Cerebellar cortex (tissue), 1 donor: ENCODE measurements around the gene WNT2B.
"Not testable (repeated sequence)": the region's sequence is repeated elsewhere in the genome, so short reads cannot be mapped to it uniquely, and the experiment has no call there.

ENCODE experiments used
- DNase-seq: peaks from one replicate; pipeline ENCODE4 v3.0.0-alpha.2; 2015; ENCODE audit warnings: low spot score

The WNT2B gene

GRCh38 chr1:112508278-112509004 lies at the start of gene WNT2B:
Gene WNT2B, plus strand, starts transcription at chr1:112508965. Its CDS starts 298 bp downstream, at chr1:112509263.
- no peak for DNase-seq

DNA sequence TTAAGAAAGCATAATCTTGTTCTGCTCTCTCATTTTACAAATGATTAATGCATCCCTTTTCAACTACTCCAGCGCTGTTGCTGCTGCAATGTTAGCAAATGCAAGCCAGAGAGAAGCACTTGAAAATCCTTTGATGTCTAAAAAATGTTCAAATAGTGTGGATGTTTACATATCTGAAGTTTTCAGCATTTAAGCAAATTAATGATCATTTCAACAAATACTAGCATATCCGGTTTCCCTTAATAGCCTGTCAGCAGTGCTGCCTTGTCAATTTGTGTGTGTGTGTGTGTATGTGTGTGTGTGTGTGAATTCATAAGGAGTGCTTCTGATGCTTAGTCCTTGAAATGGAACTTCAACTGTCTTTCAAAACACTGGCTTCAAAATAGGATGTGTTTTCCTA lies 48.1 kb upstream of the WNT2B start:
- DNase-seq = no peak

DNA sequence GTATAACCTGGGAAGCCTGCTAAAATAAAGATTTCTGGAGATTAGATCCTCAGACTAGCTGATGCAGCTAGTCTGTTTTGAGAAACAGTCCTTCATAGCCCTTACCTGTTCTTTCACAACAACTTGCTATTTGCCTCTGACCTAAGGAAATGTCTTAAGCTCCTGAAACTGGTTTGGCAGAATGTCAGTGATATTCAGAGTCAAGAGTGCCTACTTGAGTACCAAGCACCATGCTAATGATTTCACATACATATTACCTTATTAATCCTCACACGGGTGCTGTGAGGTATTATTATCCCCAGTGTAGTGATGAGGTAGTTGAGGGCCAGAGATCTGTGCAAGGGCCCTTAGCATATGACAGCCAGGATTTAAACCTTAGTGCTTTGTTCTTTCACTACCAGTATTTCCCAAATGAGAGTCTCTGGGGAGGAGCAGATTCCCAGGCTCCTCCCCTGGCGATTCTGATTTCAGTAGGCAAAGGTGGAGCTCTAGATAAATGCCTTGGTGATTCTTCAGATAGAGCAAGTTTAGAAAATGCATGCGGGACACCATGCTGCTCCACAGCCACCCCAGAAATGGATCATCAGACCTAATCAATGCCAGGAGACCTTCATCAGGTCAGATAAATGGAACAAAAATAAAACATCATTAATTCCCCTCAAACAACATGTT lies 47.4 kb upstream of the WNT2B start:
- no peak for DNase-seq

DNA sequence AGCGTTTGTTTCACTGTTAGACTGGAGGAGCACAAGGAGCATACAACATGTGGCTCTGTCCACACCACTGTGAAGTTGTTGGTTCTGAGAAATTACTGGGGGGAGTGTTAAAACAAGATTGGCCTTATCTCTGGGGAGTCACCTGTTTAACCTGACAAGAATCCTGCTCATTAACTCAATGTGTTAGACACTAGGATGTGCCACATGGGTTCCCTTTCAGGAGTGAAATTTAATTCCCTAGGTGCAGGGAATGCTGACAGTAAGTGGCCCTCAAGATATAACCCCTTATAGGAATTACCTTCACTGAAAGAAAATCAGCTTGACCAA lies 45.8 kb upstream of the WNT2B start:
- DNase-seq = no peak

- DNase-seq = no peak
Observed at GRCh38 chr1:112464501-112464900, 44.3 kb upstream of the WNT2B start.

GRCh38 chr1:112465122-112465521 lies 43.6 kb upstream of the WNT2B start:
- no peak for DNase-seq

DNA sequence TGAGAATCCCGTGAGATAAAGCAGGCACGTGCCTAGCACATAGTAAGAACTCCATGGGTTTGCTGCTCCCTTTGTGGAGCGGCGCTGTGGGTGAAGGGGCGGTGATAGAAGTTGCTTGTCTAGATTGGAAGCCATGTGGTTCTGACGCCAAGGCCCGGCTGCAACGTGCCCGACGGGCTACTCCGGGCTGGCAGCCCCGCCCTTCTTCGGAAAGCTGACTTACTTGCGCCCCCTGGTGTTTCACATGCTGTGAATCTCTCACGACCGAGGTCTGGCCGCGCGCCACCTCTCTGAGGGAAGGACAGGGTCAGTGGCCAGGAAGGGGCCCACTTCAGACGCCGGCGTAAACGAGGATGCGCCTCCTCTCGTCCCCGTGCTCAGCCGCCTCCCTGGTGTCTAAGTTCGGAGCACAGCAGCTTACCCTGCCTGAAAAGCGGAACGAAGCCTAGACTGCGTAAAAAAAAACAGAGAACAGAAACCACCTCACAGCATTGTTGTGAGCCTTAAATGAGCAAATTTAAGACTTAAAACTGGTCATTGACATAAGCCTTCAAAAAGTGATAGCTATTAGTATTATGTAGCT lies 42.6 kb upstream of the WNT2B start:
- peak; percentile 91 for DNase-seq

DNA sequence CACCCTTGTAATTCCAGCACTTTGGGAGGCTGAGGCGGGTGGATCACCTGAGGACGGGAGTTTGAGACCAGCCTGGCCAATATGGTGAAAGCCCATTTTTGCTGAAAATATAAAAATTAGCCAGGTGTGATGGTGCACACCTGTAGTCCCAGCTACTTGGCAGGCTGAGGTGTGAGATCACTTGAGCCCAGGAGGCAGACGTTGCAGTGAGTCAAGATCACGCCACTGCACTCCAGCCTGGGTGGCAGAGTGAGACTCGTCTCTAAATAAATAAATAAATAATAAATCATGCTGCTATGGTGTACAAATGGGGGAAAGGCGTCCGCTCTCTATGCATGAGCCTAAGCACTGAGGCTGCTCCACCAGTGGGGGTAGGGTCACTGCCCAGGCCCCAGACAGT lies 38.4 kb upstream of the WNT2B start:
- not testable (repeated sequence) for DNase-seq

GRCh38 chr1:112470966-112471365 lies 37.8 kb upstream of the WNT2B start:
- no peak for DNase-seq

GRCh38 chr1:112472142-112472541 lies 36.6 kb upstream of the WNT2B start:
- no peak for DNase-seq

DNA sequence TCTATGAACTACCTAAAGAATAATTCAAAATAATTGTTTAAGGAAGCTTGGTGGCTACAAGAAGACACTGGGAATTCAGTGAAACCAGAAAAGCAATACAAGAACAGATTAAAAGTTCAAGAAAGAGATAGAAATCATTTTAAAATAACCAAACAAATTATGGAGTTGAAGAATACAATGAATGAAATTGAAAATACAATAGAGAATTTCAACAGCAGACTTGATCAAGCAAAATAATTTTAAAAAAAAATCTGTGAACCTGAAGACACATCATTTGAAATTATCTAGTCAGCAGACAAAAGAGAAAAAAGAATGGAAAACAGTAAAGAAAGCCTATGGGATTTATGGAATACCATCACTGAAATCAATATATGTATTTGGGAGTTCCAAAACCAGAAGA lies 31.2 kb upstream of the WNT2B start:
- no peak for DNase-seq

DNA sequence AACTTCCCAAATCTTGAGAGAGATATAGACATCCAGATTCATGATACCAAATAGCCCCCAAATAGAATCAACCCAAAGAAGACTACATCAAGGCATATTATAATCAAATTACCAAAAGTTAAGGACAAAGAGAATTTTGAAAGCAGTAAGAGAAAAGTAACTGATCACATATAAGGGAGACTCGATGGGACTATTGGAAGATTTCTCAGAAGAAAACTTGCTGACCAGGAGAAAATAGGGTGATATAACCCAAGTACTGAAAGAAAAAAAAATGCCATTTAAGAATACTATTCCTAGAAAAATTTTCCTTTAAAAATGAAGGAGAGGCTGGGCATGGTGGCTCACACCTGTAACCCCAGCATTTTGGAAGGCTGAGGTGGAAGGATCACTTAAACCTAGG lies 30.5 kb upstream of the WNT2B start:
- DNase-seq = no peak

GRCh38 chr1:112486063-112486462 lies 22.7 kb upstream of the WNT2B start:
- DNase-seq = not testable (repeated sequence)

DNA sequence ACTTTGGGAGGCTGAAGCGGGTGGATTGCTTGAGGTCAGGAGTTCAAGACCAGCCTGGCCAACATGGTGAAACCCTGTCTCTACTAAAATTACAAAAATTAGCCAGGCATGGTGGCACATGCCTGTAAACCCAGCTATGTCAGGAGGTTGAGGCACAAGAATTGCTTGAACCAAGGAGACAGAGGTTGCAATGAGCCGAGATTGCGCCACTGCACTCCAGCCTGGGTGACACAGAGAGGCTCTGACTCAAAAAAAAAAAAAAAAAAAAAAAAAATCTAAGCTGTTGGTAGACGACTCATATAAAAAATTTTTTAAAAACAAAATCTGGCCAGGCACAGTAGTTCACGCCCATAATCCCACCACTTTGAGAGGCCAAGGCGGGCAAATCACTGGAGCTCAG lies 21.1 kb upstream of the WNT2B start:
- DNase-seq = not testable (repeated sequence)

GRCh38 chr1:112488141-112488540 lies 20.6 kb upstream of the WNT2B start:
- DNase-seq = no peak

DNA sequence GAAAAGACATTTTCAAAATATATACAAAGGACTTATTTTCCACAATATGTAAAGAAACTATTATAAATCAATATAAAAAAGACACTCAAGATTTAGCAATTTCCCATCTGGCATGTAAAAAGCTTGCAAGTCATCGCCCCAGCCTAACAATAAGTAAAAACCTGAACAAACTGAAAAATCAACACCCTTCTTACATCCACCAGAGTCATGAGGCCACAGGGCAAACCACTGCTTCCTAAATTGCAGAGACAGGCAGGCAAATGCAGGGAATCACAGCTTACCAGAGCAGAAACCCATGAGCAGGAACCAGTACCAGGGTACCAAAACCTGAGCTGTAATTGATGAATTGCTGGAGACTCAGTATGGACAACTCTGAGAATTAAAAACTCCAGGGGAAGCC lies 16.7 kb upstream of the WNT2B start:
- no peak for DNase-seq

DNA sequence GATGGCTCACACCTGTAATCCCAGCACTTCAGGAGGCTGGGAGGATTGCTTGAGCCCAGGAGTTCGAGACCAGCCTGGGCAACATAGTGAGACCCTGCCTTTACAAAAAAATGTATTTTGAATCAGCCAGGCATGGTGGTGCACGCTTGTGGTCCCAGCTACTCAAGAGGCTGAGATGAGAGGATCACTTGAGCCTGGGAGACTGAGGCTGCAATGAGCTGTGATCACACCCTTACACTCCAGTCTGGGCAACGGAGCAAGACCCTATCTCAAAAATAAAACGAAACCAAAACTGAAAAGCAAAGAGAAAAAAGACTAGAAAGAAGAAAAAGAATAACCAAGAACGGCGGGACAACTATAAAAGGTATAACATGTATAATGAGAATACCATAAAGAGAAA lies 15.4 kb upstream of the WNT2B start:
- DNase-seq = no peak

- DNase-seq = no peak
Observed at GRCh38 chr1:112496290-112496689, 12.5 kb upstream of the WNT2B start.

GRCh38 chr1:112501810-112502641 lies 6.7 kb upstream of the WNT2B start:
- peak; percentile 73 for DNase-seq

DNA sequence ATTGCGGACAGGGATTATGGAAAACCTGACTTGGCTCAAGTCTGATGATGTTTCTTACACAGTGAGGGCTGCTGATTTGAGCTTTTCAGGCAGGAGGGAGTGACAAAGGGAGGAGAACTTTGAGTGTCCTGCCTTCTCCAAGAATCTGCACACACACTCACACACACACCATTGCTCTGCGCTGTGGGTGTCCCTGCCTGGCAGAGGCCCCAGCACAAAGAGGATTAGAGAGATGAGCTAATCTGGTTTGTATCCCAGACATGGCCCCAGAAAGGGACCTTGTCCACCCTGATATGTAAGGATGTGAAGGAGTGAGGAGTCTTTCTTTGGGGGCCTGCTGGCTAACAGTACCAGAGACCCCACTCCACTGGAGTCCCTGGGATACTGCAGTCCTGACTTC lies 5.9 kb upstream of the WNT2B start:
- peak; percentile 73 for DNase-seq

GRCh38 chr1:112504001-112504660 lies 4.6 kb upstream of the WNT2B start:
- no peak for DNase-seq
